Duodenal mucosa (tissue), 2 donors: ENCODE results near the gene ALK.
A peak's percentile ranks its signal among the peaks of the same experiment; 100 is the strongest.

Experiments
- H3K27ac ChIP-seq: one replicate; pipeline ENCODE4 v1.7.0; 2013; ENCODE audit warnings: low read depth, low read length
- H3K27me3 ChIP-seq, 2 donors: one replicate each; pipeline ENCODE4 v1.7.0; 2013; ENCODE audit warnings: low read length in 2 of 2, control low read depth in 1 of 2; ENCODE audit not compliant: insufficient read depth in 2 of 2, control insufficient read depth in 1 of 2
- H3K36me3 ChIP-seq, 2 donors: one replicate each; pipeline ENCODE4 v1.7.0; 2013; ENCODE audit warnings: low read length in 2 of 2, control low read depth in 1 of 2; ENCODE audit not compliant: insufficient read depth in 2 of 2, control insufficient read depth in 1 of 2
- H3K4me1 ChIP-seq, 2 donors: one replicate each; pipeline ENCODE4 v1.7.0; 2013; ENCODE audit warnings: low read length in 2 of 2, control low read depth in 1 of 2; ENCODE audit not compliant: insufficient read depth in 2 of 2, control insufficient read depth in 1 of 2
- H3K4me3 ChIP-seq, 2 donors: one replicate each; pipeline ENCODE4 v1.7.0; 2013; ENCODE audit warnings: low read length in 2 of 2, low read depth in 1 of 2
- H3K9ac ChIP-seq, 2 donors: one replicate each; pipeline ENCODE4 v1.7.0; 2013; ENCODE audit warnings: low read length in 2 of 2, low read depth in 1 of 2
- H3K9me3 ChIP-seq, 2 donors: one replicate each; pipeline ENCODE4 v1.7.0; 2013; ENCODE audit warnings: low read length in 2 of 2, control low read depth in 1 of 2; ENCODE audit not compliant: control insufficient read depth in 1 of 2

Gene ALK

DNA sequence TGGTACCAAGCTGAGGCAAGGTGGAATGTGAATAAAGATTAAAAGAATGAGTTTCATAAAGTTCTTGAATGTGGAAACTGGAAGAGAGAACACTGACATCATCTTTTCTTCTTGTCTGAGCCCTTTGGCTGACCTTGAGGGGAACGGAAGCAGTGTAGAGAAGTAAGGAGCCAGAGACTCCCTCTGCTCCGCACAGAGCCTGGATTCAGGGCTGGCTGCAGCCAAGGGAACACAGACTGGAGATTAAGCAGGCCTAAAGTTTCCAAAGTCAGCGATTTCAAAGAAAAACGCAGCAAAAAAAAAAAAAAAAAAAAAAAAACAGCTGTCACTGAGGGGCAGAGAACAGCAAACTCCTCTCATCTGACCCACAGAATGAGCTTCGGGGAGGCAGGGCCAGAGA lies 19.3 kb upstream of the ALK start:
- no peak overlapping the region for H3K4me3 ChIP-seq
- H3K27ac ChIP-seq: no peak overlapping the region
- no peaks in the 10 kb centered on the region for H3K9me3 ChIP-seq
- H3K4me1 ChIP-seq: no peaks in the 10 kb centered on the region
- H3K9ac ChIP-seq: no peak overlapping the region
- no peaks in the 10 kb centered on the region for H3K36me3 ChIP-seq
- peaks cover 0 to 2% of the 10 kb centered on the region in 2 donors for H3K27me3 ChIP-seq

GRCh38 chr2:29936020-29936419 lies 14.6 kb upstream of the ALK start:
- Histone ChIP-seq H3K36me3 (no peaks in the 10 kb centered on the region), H3K9ac (no peak overlapping the region), H3K9me3 (no peaks in the 10 kb centered on the region), H3K27ac (no peak overlapping the region), H3K4me1 (no peaks in the 10 kb centered on the region), H3K27me3 (peaks cover 0 to 5% of the 10 kb centered on the region in 2 donors), H3K4me3 (no peak overlapping the region)

GRCh38 chr2:29931818-29932217 lies 10.4 kb upstream of the ALK start:
- Histone ChIP-seq H3K4me1 (no peaks in the 10 kb centered on the region), H3K9me3 (no peaks in the 10 kb centered on the region), H3K27ac (no peak overlapping the region), H3K4me3 (no peak overlapping the region), H3K36me3 (no peaks in the 10 kb centered on the region), H3K9ac (no peak overlapping the region), H3K27me3 (peaks cover 0 to 5% of the 10 kb centered on the region in 2 donors)

DNA sequence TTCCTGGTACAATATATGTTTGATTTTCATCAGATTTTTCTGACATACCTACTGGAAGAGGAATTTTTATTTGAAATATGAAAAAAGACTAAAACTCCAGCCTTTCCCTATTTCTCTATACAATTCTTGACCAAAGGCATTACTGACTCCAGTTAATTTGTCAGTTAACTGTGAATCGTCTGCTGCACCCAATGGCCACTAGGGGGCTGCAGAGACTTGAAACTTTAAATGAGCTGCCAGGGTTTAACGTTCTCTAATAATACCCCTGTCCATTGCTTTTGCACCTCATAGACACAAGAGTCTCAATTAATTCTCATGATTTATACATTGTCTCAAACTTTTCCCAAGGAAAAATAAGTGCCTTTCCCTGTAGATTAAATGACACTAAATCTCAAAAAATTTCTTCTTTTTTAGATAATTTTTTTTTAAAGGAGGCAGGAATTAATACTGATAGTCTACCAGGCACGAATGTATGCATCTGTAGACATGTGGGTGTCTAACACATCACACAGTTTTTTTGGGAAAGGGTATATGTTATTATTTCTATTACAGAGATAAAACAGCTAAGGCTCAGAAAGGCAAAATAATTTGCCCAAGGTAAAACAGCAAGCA lies 1.8 kb upstream of the ALK start:
- H3K27me3 ChIP-seq: peaks cover 30 to 44% of the 10 kb centered on the region in 2 donors
- peaks cover 3 to 7% of the 10 kb centered on the region in 2 donors for H3K4me1 ChIP-seq
- no peak overlapping the region for H3K9ac ChIP-seq
- H3K27ac ChIP-seq: no peak overlapping the region
- H3K9me3 ChIP-seq: no peaks in the 10 kb centered on the region
- H3K36me3 ChIP-seq: no peaks in the 10 kb centered on the region
- no peak overlapping the region for H3K4me3 ChIP-seq

DNA sequence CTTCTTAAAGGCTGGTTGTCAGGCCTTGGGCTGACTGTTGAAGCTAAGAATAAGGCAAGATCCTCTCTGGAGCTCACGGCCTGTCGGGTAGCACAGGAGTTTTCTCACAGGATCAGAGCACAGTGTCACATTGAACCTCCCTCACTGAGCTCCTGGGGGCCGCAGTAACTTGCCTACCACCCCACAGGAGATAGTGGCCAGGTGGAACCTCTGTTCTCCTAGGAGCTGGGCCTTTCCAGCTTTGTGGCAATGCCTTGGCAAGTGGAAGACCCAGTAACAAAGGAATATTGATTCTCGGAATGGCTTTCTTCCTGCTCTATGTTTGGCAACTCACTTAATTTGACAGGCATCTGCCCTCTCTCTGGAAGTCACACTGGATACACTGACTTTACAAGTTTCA lies 1.2 kb upstream of the ALK start:
- Histone ChIP-seq H3K36me3 (no peaks in the 10 kb centered on the region), H3K4me3 (no peak overlapping the region), H3K27ac (no peak overlapping the region), H3K4me1 (peaks cover 3 to 7% of the 10 kb centered on the region in 2 donors), H3K9me3 (no peaks in the 10 kb centered on the region), H3K9ac (no peak overlapping the region), H3K27me3 (peaks cover 30 to 48% of the 10 kb centered on the region in 2 donors)

GRCh38 chr2:29920631-29921559 lies 491 bp downstream of the ALK start:
- Histone ChIP-seq H3K9me3 (no peaks in the 10 kb centered on the region), H3K27ac (no peak overlapping the region), H3K36me3 (no peaks in the 10 kb centered on the region), H3K4me3 (peak overlapping the region; percentile 36 to 45), H3K27me3 (peaks cover 30 to 52% of the 10 kb centered on the region in 2 donors), H3K9ac (no peak overlapping the region), H3K4me1 (peaks cover 3 to 7% of the 10 kb centered on the region in 2 donors)

DNA sequence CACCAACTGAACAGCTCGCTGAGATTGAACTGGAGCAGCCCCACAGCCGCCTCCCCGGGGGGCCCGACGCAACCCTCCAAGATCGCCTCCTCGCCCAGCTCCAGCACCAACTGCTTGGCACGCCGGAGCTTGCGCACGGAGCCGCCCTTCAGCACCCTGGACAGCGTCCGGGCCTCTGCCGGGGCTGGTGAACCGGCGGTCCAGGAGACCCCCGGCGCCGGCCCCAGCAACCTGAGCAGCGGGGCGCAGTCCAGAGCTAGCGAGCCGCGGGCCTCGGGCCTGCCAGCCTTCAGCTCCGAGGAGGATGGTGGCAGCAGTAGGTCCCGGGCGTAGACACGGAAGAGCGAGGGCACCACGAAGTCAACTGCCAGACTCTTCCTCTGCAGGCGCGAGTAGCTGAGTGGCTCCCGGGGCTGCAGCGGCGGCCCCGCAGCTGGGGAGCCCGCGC lies 1.2 kb downstream of the ALK start:
- Histone ChIP-seq H3K9ac (no peak overlapping the region), H3K36me3 (no peaks in the 10 kb centered on the region), H3K9me3 (no peaks in the 10 kb centered on the region), H3K27ac (no peak overlapping the region), H3K4me3 (peak overlapping the region in 1 of 2 donors; percentile 45), H3K4me1 (peaks cover 3 to 7% of the 10 kb centered on the region in 2 donors), H3K27me3 (peaks cover 30 to 52% of the 10 kb centered on the region in 2 donors)

- Histone ChIP-seq H3K27ac (no peak overlapping the region), H3K36me3 (no peaks in the 10 kb centered on the region), H3K9ac (no peak overlapping the region), H3K9me3 (no peaks in the 10 kb centered on the region), H3K4me3 (no peak overlapping the region), H3K4me1 (peaks cover 3 to 7% of the 10 kb centered on the region in 2 donors), H3K27me3 (peaks cover 30 to 52% of the 10 kb centered on the region in 2 donors)
These were observed 2.4 kb downstream of the ALK start for GRCh38 chr2:29918941-29919340.

DNA sequence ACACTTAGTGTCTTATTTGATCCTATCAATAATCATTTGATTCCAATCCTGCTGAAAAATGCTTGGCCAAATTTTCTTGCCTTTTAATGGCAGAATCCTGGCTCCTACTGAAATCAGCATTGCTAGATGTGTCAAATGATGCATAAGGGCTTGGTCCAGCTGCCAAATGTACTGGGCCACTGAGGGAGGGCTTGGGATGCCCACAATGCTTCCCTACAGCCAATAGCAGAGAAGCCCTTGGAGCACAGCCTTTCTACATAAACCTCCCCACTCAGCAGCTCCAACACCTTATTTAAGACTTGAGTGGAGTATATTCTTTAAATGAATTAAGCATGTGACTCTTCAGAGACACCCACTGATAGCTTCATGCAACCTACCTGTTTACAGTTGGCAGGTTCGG lies 3.6 kb downstream of the ALK start:
- Histone ChIP-seq H3K9ac (no peak overlapping the region), H3K27ac (no peak overlapping the region), H3K27me3 (peaks cover 30 to 50% of the 10 kb centered on the region in 2 donors), H3K9me3 (no peaks in the 10 kb centered on the region), H3K4me3 (no peak overlapping the region), H3K4me1 (peaks cover 3 to 7% of the 10 kb centered on the region in 2 donors), H3K36me3 (no peaks in the 10 kb centered on the region)

GRCh38 chr2:29916571-29916970 lies 4.8 kb downstream of the ALK start:
- H3K9me3 ChIP-seq: no peaks in the 10 kb centered on the region
- no peak overlapping the region for H3K27ac ChIP-seq
- H3K4me3 ChIP-seq: no peak overlapping the region
- H3K9ac ChIP-seq: no peak overlapping the region
- no peaks in the 10 kb centered on the region for H3K36me3 ChIP-seq
- H3K4me1 ChIP-seq: peaks cover 0 to 7% of the 10 kb centered on the region in 2 donors
- peaks cover 20 to 39% of the 10 kb centered on the region in 2 donors for H3K27me3 ChIP-seq
